IMR-90 (cell line): ENCODE results near the gene GCC1. TPM values are rescaled to one million over a fixed set of nuclear protein-coding genes. Genes with fewer than 3 reads are reported as not detected.
A peak's percentile ranks its signal among the peaks of the same experiment; 100 is the strongest.

Experiments
- ATAC-seq: fragments of 200-7000 bp; cut with Tn5 transposase; 2 replicates; pipeline ENCODE4 v1.9.1; 2020; ENCODE audit warnings: low read depth, mild to moderate bottlenecking, moderate library complexity
- BruUV-seq: library from RNA; stranded (reverse); fragments of 400-500 nt; replicated peaks from 2 replicates; lab custom pipeline; 2021; lab: Mats Ljungman, UMichigan
- CTCF ChIA-PET: fragments of 300-600 bp; formaldehyde crosslinking; extraction: SDS; loops from one replicate; lab custom pipeline; 2021; ENCODE audit warnings: antibody characterized with exemption; lab: Yijun Ruan, JAX
- POLR2A ChIA-PET: fragments of 300-600 bp; sonication (Branson Sonifier 250); formaldehyde crosslinking; loops from one replicate; lab custom pipeline; 2022; ENCODE audit warnings: antibody characterized with exemption; ENCODE audit not compliant: unreplicated experiment; lab: Charles Lee
- DNase-seq: peaks from one replicate; pipeline ENCODE4 v3.0.0; 2013
- H2AFZ ChIP-seq: replicated peaks from 2 replicates; pipeline ENCODE3; 2013; ENCODE audit warnings: low read length, mild to moderate bottlenecking; ENCODE audit not compliant: poor library complexity
- H2AK5ac ChIP-seq: 2 replicates; pipeline ENCODE4 v1.6.1; 2013; ENCODE audit warnings: low read depth, low read length, inconsistent platforms
- H2AK9ac ChIP-seq: replicated peaks from 2 replicates; pipeline ENCODE3; 2013; ENCODE audit warnings: mild to moderate bottlenecking, low read depth, low read length, moderate library complexity; ENCODE audit not compliant: poor library complexity
- H2BK120ac ChIP-seq: 2 replicates; pipeline ENCODE4 v1.6.1; 2013; ENCODE audit warnings: low read depth, low read length, inconsistent platforms
- H2BK15ac ChIP-seq: 3 replicates; pipeline ENCODE4 v1.6.1; 2013; ENCODE audit warnings: low read depth, low read length, inconsistent platforms
- H2BK20ac ChIP-seq: 2 replicates; pipeline ENCODE4 v1.6.1; 2013; ENCODE audit warnings: low read depth, mild to moderate bottlenecking, inconsistent platforms, low read length, moderate library complexity
- H2BK5ac ChIP-seq: 2 replicates; pipeline ENCODE4 v1.6.1; 2013; ENCODE audit warnings: mild to moderate bottlenecking, low read depth, low read length, inconsistent platforms; ENCODE audit not compliant: poor library complexity, severe bottlenecking
- H3K14ac ChIP-seq: replicated peaks from 2 replicates; pipeline ENCODE4 v1.6.1; 2013; ENCODE audit warnings: low read depth, low read length, inconsistent platforms
- H3K18ac ChIP-seq: 2 replicates; pipeline ENCODE4 v1.6.1; 2013; ENCODE audit warnings: low read depth, low read length, control low read depth
- H3K23ac ChIP-seq: 2 replicates; pipeline ENCODE4 v1.6.1; 2013; ENCODE audit warnings: low read depth, low read length, inconsistent platforms
- H3K27ac ChIP-seq: 2 replicates; pipeline ENCODE4 v1.5.1; 2013; ENCODE audit warnings: mild to moderate bottlenecking, control low read depth, low read length; ENCODE audit not compliant: insufficient read depth
- H3K27me3 ChIP-seq: 2 replicates; pipeline ENCODE4 v1.6.1; 2013; ENCODE audit warnings: low read length; ENCODE audit not compliant: control insufficient read depth, insufficient read depth
- H3K36me3 ChIP-seq: 2 replicates; pipeline ENCODE4 v1.6.1; 2013; ENCODE audit warnings: low read length, mixed read lengths; ENCODE audit not compliant: control insufficient read depth, insufficient read depth
- H3K4ac ChIP-seq: 2 replicates; pipeline ENCODE4 v1.6.1; 2013; ENCODE audit warnings: low read depth, low read length, inconsistent platforms
- H3K4me1 ChIP-seq: 2 replicates; pipeline ENCODE4 v1.6.1; 2013; ENCODE audit warnings: low read length, mixed read lengths; ENCODE audit not compliant: control insufficient read depth, insufficient read depth
- H3K4me2 ChIP-seq: 2 replicates; pipeline ENCODE4 v1.6.1; 2013; ENCODE audit warnings: low read depth, mild to moderate bottlenecking, control low read depth, low read length, moderate library complexity
- H3K4me3 ChIP-seq: 2 replicates; pipeline ENCODE4 v1.5.1; 2013; ENCODE audit warnings: low read depth, mild to moderate bottlenecking, control low read depth, low read length, moderate library complexity; ENCODE audit not compliant: insufficient read depth
- H3K56ac ChIP-seq: 2 replicates; pipeline ENCODE4 v1.6.1; 2013; ENCODE audit warnings: low read length, inconsistent platforms; ENCODE audit not compliant: insufficient read depth; ENCODE audit errors: extremely low read depth
- H3K79me1 ChIP-seq, 2 experiments: 2 replicates each; pipeline ENCODE4 v1.6.1; 2013; ENCODE audit warnings: low read length in 2 of 2, inconsistent platforms in 1 of 2, low read depth in 1 of 2
- H3K9ac ChIP-seq: 2 replicates; pipeline ENCODE4 v1.6.1; 2013; ENCODE audit warnings: low read depth, low read length, control low read depth
- H3K9me1 ChIP-seq: 2 replicates; pipeline ENCODE4 v1.6.1; 2013; ENCODE audit warnings: low read length, inconsistent platforms; ENCODE audit not compliant: insufficient read depth
- H3K9me3 ChIP-seq: 2 replicates; pipeline ENCODE4 v1.6.1; 2013; ENCODE audit warnings: low read length; ENCODE audit not compliant: control insufficient read depth, insufficient read depth
- H4K20me1 ChIP-seq: 2 replicates; pipeline ENCODE4 v1.6.1; 2013; ENCODE audit warnings: low read length, inconsistent platforms; ENCODE audit not compliant: insufficient read depth
- H4K5ac ChIP-seq: 2 replicates; pipeline ENCODE4 v1.6.1; 2013; ENCODE audit warnings: mild to moderate bottlenecking, low read depth, low read length, control low read depth
- H4K8ac ChIP-seq, 2 experiments: 2 replicates each; pipeline ENCODE4 v1.6.1; 2013; ENCODE audit warnings: low read depth in 2 of 2, low read length in 2 of 2, control low read depth in 1 of 2, inconsistent platforms in 1 of 2
- H4K91ac ChIP-seq: 2 replicates; pipeline ENCODE4 v1.6.1; 2013; ENCODE audit warnings: low read depth, low read length, inconsistent platforms; ENCODE audit not compliant: insufficient read depth
- BHLHE40 ChIP-seq: fragments of 150-350 bp; IDR thresholded peaks from 2 replicates; pipeline ENCODE4 v1.6.1; 2016; ENCODE audit warnings: mild to moderate bottlenecking, low read depth, low read length
- FOS ChIP-seq: fragments of 150-350 bp; IDR thresholded peaks from 2 replicates; pipeline ENCODE4 v1.6.1; 2016; ENCODE audit warnings: low read depth, low read length
- NFE2L2 ChIP-seq: fragments of 150-350 bp; IDR thresholded peaks from 2 replicates; pipeline ENCODE4 v1.6.1; 2016; ENCODE audit warnings: low read depth, mild to moderate bottlenecking, low read length
- SMC3 ChIP-seq: fragments of 150-350 bp; IDR thresholded peaks from 2 replicates; pipeline ENCODE4 v1.6.1; 2016; ENCODE audit warnings: low read depth, mild to moderate bottlenecking, antibody characterized with exemption, low read length, moderate library complexity
- WGBS, 2 experiments: methylation state at CpG; one replicate each; pipeline versions ENCODE4 v1.1.5 to v1.1.7; 2013; ENCODE audit warnings: missing lambda C conversion rate in 2 of 2; ENCODE audit not compliant: insufficient read length in 1 of 2; ENCODE audit errors: extremely low coverage in 2 of 2; 5-methylcytosine and 5-hydroxymethylcytosine counted together
- dilution Hi-C: fragments of 300-500 bp; cut with HindIII; formaldehyde crosslinking; loops from one replicate; pipeline ENCODE4 v1.14.3; 2018; ENCODE audit warnings: low sequenced_read_pairs; ENCODE audit not compliant: unreplicated experiment
- in situ Hi-C: fragments of 300-500 bp; cut with MboI; formaldehyde crosslinking; loops from 3 replicates; pipeline ENCODE4 v1.14.3; 2019; ENCODE audit warnings: low sequenced_read_pairs, inconsistent platforms, mixed read lengths
- intact Hi-C: fragments of 100-400 bp; cut with micrococcal nuclease; formaldehyde crosslinking; loops from 2 replicates; pipeline ENCODE4 v1.10.0; 2022
- polyA plus RNA-seq, 3 experiments: library from polyadenylated mRNA; depleted of rRNA; stranded (reverse); fragments of >200 nt; gene quantifications; 2 replicates each; pipeline ENCODE4 v1.2.3, GENCODE V29; 2012; ENCODE audit warnings: low replicate concordance in 1 of 3
- total RNA-seq: library from RNA; depleted of rRNA; stranded (reverse); fragments of >200 nt; gene quantifications from 2 replicates; pipeline ENCODE4 v1.2.3, GENCODE V29; 2012

Gene GCC1
- total and polyA plus RNA-seq, 2 of the 4 experiments (the other 2 are of a cell fraction): 6.1 to 22.9 TPM

GRCh38 chr7:127632276-127632910 is 47.0 kb upstream of the GCC1 start:
- peak overlapping the region; percentile 62 for H4K91ac ChIP-seq
- dilution Hi-C loops (no loop called here), in situ Hi-C loops (no loop called here), intact Hi-C loops (loop anchor here (2.0 kb wide), 1 partner anchor 44 kb away; the partner anchor contains the start of gene ARF5)
- WGBS, 2 experiments: 63% methylated on average over 1 of the region's 7 CpGs; no CpG with 5 or more reads in 1 of the 2 experiments
- H4K8ac ChIP-seq: peak overlapping the region in 1 of 2 experiments; percentile 14; a peak in 1 of 4 replicates
- no peak overlapping the region for H3K9ac ChIP-seq
- peak overlapping the region; percentile 67 for H3K4ac ChIP-seq
- H2AK5ac ChIP-seq: no peak overlapping the region
- no peak overlapping the region for H2AK9ac ChIP-seq
- no peaks in the 10 kb centered on the region for H3K79me1 ChIP-seq
- peak overlapping the region; percentile 89 for H2BK120ac ChIP-seq
- H4K20me1 ChIP-seq: no peaks in the 10 kb centered on the region
- H2AFZ ChIP-seq: no peak overlapping the region
- H3K23ac ChIP-seq: no peak overlapping the region
- peak overlapping the region; percentile 71; the same call in 1 of the 2 replicates for H3K18ac ChIP-seq
- peak overlapping the region; percentile 15; the same call in 1 of the 2 replicates for H3K27ac ChIP-seq
- peaks cover 2% of the 10 kb centered on the region; the same call in 1 of the 2 replicates for H3K9me1 ChIP-seq
- no peak overlapping the region for H3K14ac ChIP-seq
- ChIA-PET CTCF (interaction anchor here (0.7 kb wide), 1 partner anchor 446 kb away, joined by 4 read pairs; no protein-coding TSS in a partner anchor), POLR2A (no interaction called here)
- DNase-seq: peak; percentile 93
- peak overlapping the region; percentile 79 for H2BK20ac ChIP-seq
- H2BK15ac ChIP-seq: peak overlapping the region; percentile 23; the same call in 1 of the 3 replicates
- H3K36me3 ChIP-seq: no peaks in the 10 kb centered on the region
- peaks cover 8% of the 10 kb centered on the region for H3K4me1 ChIP-seq
- H3K4me2 ChIP-seq: no peak overlapping the region
- H3K4me3 ChIP-seq: no peak overlapping the region
- BruUV-seq: no TSS peak
- no peak overlapping the region for H4K5ac ChIP-seq
- peak; percentile 94 for ATAC-seq
- H3K9me3 ChIP-seq: no peaks in the 10 kb centered on the region
- no peak overlapping the region for H2BK5ac ChIP-seq
- H3K56ac ChIP-seq: no peak overlapping the region
- TF ChIP-seq SMC3 (no peak), BHLHE40 (peak; percentile 57; the same call in 1 of the 2 replicates), FOS (0 out of 2 replicates have a peak, but pooled peaks have one; percentile 13), NFE2L2 (no peak)
- H3K27me3 ChIP-seq: peaks cover 2% of the 10 kb centered on the region; the same call in 1 of the 2 replicates
